Hepatocyte (in vitro differentiated cells): Measurements from ENCODE around the gene DIDO1. TPM values are rescaled to one million over a fixed set of nuclear protein-coding genes. Genes with fewer than 3 reads are reported as not detected.

Source experiments
- DNase-seq: peaks from one replicate; pipeline ENCODE4 v3.0.0-alpha.2; 2016; ENCODE audit warnings: low spot score
- H2AFZ ChIP-seq: fragments of 200-600 bp; sonication (generic); 2 replicates; pipeline ENCODE4 v1.6.0; 2016; ENCODE audit warnings: antibody characterized with exemption, mild to moderate bottlenecking
- H3K27ac ChIP-seq: fragments of 200-600 bp; sonication (generic); 2 replicates; pipeline ENCODE4 v1.5.1; 2016; ENCODE audit warnings: mild to moderate bottlenecking
- H3K27me3 ChIP-seq: fragments of 200-600 bp; sonication (generic); 2 replicates; pipeline ENCODE4 v1.6.1; 2016
- H3K36me3 ChIP-seq: fragments of 200-600 bp; sonication (generic); replicated peaks from 2 replicates; pipeline ENCODE4 v1.5.1; 2016; ENCODE audit warnings: low read depth; ENCODE audit not compliant: insufficient read depth
- H3K4me1 ChIP-seq: fragments of 200-600 bp; sonication (generic); 2 replicates; pipeline ENCODE4 v1.5.1; 2016; ENCODE audit warnings: mild to moderate bottlenecking, moderate library complexity; ENCODE audit not compliant: insufficient read depth
- H3K4me2 ChIP-seq: fragments of 200-600 bp; sonication (generic); 2 replicates; pipeline ENCODE4 v1.6.0; 2016
- H3K4me3 ChIP-seq: fragments of 200-600 bp; sonication (generic); 2 replicates; pipeline ENCODE4 v1.5.1; 2016; ENCODE audit warnings: mild to moderate bottlenecking
- H3K79me2 ChIP-seq: fragments of 200-600 bp; sonication (generic); 2 replicates; pipeline ENCODE4 v1.6.0; 2017; ENCODE audit warnings: mild to moderate bottlenecking
- H3K9me2 ChIP-seq: fragments of 200-600 bp; sonication (generic); replicated peaks from 2 replicates; pipeline ENCODE4 v1.6.0; 2017; ENCODE audit warnings: mild to moderate bottlenecking; ENCODE audit not compliant: insufficient read depth
- H3K9me3 ChIP-seq: fragments of 200-600 bp; sonication (generic); 2 replicates; pipeline ENCODE4 v1.5.1; 2016; ENCODE audit warnings: low read depth, mild to moderate bottlenecking
- H4K20me1 ChIP-seq: fragments of 200-600 bp; sonication (generic); 2 replicates; pipeline ENCODE4 v1.6.0; 2016; ENCODE audit warnings: mild to moderate bottlenecking; ENCODE audit not compliant: insufficient read depth, poor library complexity, severe bottlenecking
- EZH2 ChIP-seq: fragments of 200-600 bp; sonication (generic); IDR thresholded peaks from 2 replicates; pipeline ENCODE4 v1.6.1; 2016; ENCODE audit warnings: antibody characterized with exemption, mild to moderate bottlenecking, borderline replicate concordance
- EZH2phosphoT487 ChIP-seq: fragments of 200-600 bp; sonication (generic); IDR thresholded peaks from one replicate; pipeline ENCODE4 v1.6.1; 2018; ENCODE audit warnings: antibody characterized with exemption, mild to moderate bottlenecking, low read depth, moderate library complexity; ENCODE audit not compliant: unreplicated experiment, severe bottlenecking
- WGBS: methylation state at CpG from one replicate; pipeline ENCODE4 v1.1.6; 2016; ENCODE audit warnings: low lambda C conversion rate; ENCODE audit errors: missing lambda C conversion rate; 5-methylcytosine and 5-hydroxymethylcytosine counted together
- polyA plus RNA-seq: library from polyadenylated mRNA; unstranded; fragments of >200 nt; fragmentation: Nextera tagmentation; extraction: Ambion mirVana; gene quantifications from 2 replicates; pipeline ENCODE4 v1.2.1, GENCODE V29; 2016
- total RNA-seq: library from RNA; depleted of rRNA; stranded (reverse); fragments of >200 nt; gene quantifications from 2 replicates; pipeline ENCODE4 v1.2.3, GENCODE V29; 2014
- TF ChIP-seq, protein P1 (sequence below): fragments of 200-600 bp; sonication (generic); IDR thresholded peaks from 2 replicates; pipeline ENCODE4 v1.5.1; 2016; ENCODE audit warnings: antibody characterized with exemption, mild to moderate bottlenecking; ENCODE audit not compliant: poor library complexity

Gene DIDO1
- total and polyA plus RNA-seq, 2 experiments from 2014 or later, result 26.5 to 31.6 TPM

DNA sequence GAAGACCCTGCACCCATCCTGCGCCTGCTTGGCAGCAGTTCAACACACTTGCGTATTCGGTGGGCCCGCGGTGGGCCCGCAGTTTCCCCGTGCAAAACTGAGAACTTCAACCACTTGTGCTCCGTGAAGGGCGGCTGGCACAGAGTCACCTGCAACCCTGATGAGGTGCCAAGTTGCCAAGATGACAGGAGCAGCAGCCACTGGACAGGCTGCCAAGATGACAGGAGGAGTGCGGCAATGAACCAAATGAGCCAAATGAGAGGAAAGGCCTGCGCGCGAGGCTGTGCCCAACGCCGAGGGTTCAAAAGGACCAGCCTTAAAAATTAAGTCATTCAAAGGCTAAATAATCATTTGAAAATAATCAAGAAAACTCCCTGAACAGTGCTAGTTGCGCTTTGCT is 20.1 kb downstream of the DIDO1 start:
- peaks cover 55% of the 10 kb centered on the region for H4K20me1 ChIP-seq
- 98% methylated on average over 16 of the region's 16 CpGs for WGBS
- no peak overlapping the region for H3K4me2 ChIP-seq
- TF ChIP-seq, protein P1, sequence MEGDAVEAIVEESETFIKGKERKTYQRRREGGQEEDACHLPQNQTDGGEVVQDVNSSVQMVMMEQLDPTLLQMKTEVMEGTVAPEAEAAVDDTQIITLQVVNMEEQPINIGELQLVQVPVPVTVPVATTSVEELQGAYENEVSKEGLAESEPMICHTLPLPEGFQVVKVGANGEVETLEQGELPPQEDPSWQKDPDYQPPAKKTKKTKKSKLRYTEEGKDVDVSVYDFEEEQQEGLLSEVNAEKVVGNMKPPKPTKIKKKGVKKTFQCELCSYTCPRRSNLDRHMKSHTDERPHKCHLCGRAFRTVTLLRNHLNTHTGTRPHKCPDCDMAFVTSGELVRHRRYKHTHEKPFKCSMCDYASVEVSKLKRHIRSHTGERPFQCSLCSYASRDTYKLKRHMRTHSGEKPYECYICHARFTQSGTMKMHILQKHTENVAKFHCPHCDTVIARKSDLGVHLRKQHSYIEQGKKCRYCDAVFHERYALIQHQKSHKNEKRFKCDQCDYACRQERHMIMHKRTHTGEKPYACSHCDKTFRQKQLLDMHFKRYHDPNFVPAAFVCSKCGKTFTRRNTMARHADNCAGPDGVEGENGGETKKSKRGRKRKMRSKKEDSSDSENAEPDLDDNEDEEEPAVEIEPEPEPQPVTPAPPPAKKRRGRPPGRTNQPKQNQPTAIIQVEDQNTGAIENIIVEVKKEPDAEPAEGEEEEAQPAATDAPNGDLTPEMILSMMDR, result no peak
- TF ChIP-seq EZH2phosphoT487, result no peak
- no peak for TF ChIP-seq EZH2
- H3K9me3 ChIP-seq, result no peaks in the 10 kb centered on the region
- no peaks in the 10 kb centered on the region for H3K9me2 ChIP-seq
- H3K36me3 ChIP-seq, result peaks cover 7% of the 10 kb centered on the region
- H3K79me2 ChIP-seq, result peaks cover 47% of the 10 kb centered on the region
- no peak overlapping the region for H3K27ac ChIP-seq
- no peaks in the 10 kb centered on the region for H3K27me3 ChIP-seq
- peaks cover 5% of the 10 kb centered on the region for H3K4me1 ChIP-seq
- H3K4me3 ChIP-seq, result no peak overlapping the region
- H2AFZ ChIP-seq, result no peak overlapping the region
- no peak for DNase-seq

DNA sequence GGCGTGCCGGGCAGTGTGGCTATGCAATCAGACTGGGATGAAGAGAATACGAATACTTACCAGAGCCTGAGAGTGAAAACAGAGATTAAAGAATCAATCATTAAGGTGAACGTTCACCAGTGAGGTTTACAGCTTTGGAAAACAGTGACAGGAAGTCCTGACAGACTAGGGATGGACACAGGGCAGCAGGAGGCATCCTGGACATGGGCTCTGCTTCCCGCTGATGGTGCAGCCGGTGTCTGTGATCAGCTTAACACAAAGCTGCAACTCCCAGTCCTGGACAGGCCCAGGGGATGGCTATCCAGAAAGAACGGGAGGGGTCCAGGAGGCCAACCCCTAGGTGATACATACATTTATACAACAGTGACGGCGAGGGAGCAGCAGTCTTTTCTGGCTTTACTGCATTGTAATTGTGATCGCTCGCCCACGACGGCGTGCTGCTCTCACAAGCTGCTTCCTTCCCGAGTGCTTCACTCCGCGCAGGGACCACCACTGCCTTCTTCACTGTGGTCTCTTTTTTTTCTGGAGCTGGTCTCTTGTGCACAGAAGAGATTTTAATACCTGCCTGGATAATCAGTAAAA is 20.7 kb downstream of the DIDO1 start:
- Histone ChIP-seq H2AFZ (no peak overlapping the region), H3K9me3 (no peaks in the 10 kb centered on the region), H3K36me3 (peaks cover 7% of the 10 kb centered on the region), H3K4me2 (no peak overlapping the region), H3K79me2 (peaks cover 42% of the 10 kb centered on the region), H3K4me3 (no peak overlapping the region), H3K27ac (no peak overlapping the region), H3K4me1 (peaks cover 8% of the 10 kb centered on the region), H3K27me3 (no peaks in the 10 kb centered on the region), H4K20me1 (peaks cover 50% of the 10 kb centered on the region), H3K9me2 (no peaks in the 10 kb centered on the region)
- DNase-seq, result no peak
- TF ChIP-seq EZH2 (no peak), EZH2phosphoT487 (no peak)
- TF ChIP-seq, protein P1, result no peak
- 95% methylated on average over 17 of the region's 17 CpGs for WGBS

DNA sequence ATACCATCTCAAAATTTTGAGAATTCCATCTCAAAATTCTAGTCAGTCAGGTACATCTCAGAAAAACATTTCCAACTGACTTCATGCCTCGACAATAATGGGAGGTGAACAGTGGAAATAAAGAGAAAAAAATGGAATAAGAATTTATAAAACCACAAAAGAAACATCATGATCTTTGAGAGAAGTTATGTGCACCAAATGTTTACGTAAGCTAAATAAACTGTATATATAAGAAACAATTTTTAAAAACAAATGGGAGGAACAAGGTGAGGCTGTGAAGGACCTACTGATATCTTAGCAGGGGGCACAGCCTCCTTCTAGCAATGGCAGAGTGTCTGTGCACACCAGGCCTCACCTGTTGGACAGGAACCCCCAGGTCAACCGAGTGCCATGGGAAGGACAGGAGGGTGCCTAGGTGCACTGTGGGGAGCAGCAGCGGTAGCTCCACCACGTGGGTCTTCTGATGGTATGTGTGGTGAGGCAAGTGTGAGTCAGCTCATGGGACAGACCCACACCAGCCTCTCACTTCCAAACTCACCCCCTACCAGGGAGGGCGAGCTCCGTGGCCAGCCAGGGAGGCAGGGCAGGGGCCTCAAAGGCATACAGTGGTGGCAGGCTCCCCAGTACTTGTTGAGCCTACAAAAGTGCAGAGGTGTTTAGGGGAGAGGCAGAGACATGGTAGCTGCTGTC is 23.2 kb downstream of the DIDO1 start:
- Histone ChIP-seq H3K9me2 (no peaks in the 10 kb centered on the region), H3K79me2 (peaks cover 21% of the 10 kb centered on the region), H3K4me1 (peaks cover 19% of the 10 kb centered on the region), H3K4me2 (no peak overlapping the region), H3K9me3 (no peaks in the 10 kb centered on the region), H3K4me3 (no peak overlapping the region), H3K36me3 (peaks cover 7% of the 10 kb centered on the region), H3K27ac (no peak overlapping the region), H4K20me1 (peaks cover 25% of the 10 kb centered on the region), H3K27me3 (no peaks in the 10 kb centered on the region), H2AFZ (no peak overlapping the region)
- WGBS, result 86% methylated on average over 7 of the region's 7 CpGs
- no peak for DNase-seq
- TF ChIP-seq EZH2phosphoT487, result no peak
- TF ChIP-seq, protein P1, result no peak
- no peak for TF ChIP-seq EZH2
